Measurements from ENCODE around the gene PLD1.

GRCh38 chr3:171835116-171835515 is 24.8 kb upstream of the PLD1 start:
- no peak for TF ChIP-seq CTCF (conservative IDR thresholded peaks at IDR 0.05)
- no peak for TF ChIP-seq EZH2 (IDR thresholded peaks at IDR 0.05; ENCODE audit: low read depth)

Measured in PC-9 (cell line).